HL-60 (cell line): Measurements from ENCODE around the gene OPN1SW.

Experiments used
- DNase-seq, 2 experiments: peaks; one replicate each; pipeline ENCODE4 v3.0.0-alpha.2; 2010 to 2020; ENCODE audit warnings: low read depth in 1 of 2, low spot score in 1 of 2
- H3K27ac ChIP-seq: fragments of 250-450 bp; sonication (Bioruptor Pico); replicated peaks from 2 replicates; pipeline ENCODE4 v1.5.1; 2020; ENCODE audit warnings: mild to moderate bottlenecking, moderate library complexity
- H3K27me3 ChIP-seq: fragments of 250-450 bp; sonication (Bioruptor Pico); 2 replicates; pipeline ENCODE4 v1.5.1; 2021; ENCODE audit warnings: mild to moderate bottlenecking, moderate library complexity; ENCODE audit not compliant: insufficient read depth, poor library complexity, severe bottlenecking
- H3K4me3 ChIP-seq: replicated peaks from 2 replicates; pipeline ENCODE4 v1.5.1; 2011; ENCODE audit warnings: mild to moderate bottlenecking, control low read depth, low read length; ENCODE audit not compliant: insufficient read depth
- CTCF ChIP-seq: IDR thresholded peaks from one replicate; pipeline ENCODE4 v1.5.1; 2011; ENCODE audit warnings: low read length, control low read depth, inconsistent platforms; ENCODE audit not compliant: insufficient read depth
- GABPA ChIP-seq: IDR thresholded peaks from 2 replicates; pipeline ENCODE4 v1.6.1; 2012; ENCODE audit warnings: low read depth
- POLR2AphosphoS5 ChIP-seq: IDR thresholded peaks from 2 replicates; pipeline ENCODE4 v1.6.1; 2012; ENCODE audit warnings: low read depth
- REST ChIP-seq: IDR thresholded peaks from 2 replicates; pipeline ENCODE4 v1.6.1; 2012; ENCODE audit warnings: low read depth; ENCODE audit not compliant: insufficient replicate concordance
- SPI1 ChIP-seq: IDR thresholded peaks from 2 replicates; pipeline ENCODE4 v1.6.1; 2012; ENCODE audit warnings: low read depth, mild to moderate bottlenecking, borderline replicate concordance

Gene OPN1SW

GRCh38 chr7:128747327-128748079, 28.1 kb downstream of the OPN1SW start:
- Histone ChIP-seq H3K27ac (no peak overlapping the region), H3K4me3 (no peak overlapping the region), H3K27me3 (no peaks in the 10 kb centered on the region)
- no peak for DNase-seq
- TF ChIP-seq GABPA (no peak), POLR2AphosphoS5 (no peak), SPI1 (no peak), CTCF (no peak), REST (no peak)

GRCh38 chr7:128745706-128746105, 29.9 kb downstream of the OPN1SW start:
- Histone ChIP-seq H3K27ac (no peak overlapping the region), H3K27me3 (no peaks in the 10 kb centered on the region), H3K4me3 (no peak overlapping the region)
- TF ChIP-seq SPI1 = no peak
- no peak for TF ChIP-seq REST
- no peak for TF ChIP-seq POLR2AphosphoS5
- TF ChIP-seq CTCF = no peak
- TF ChIP-seq GABPA = no peak
- DNase-seq = no peak

GRCh38 chr7:128744366-128744905, 31.2 kb downstream of the OPN1SW start:
- H3K27me3 ChIP-seq = no peaks in the 10 kb centered on the region
- no peak overlapping the region for H3K4me3 ChIP-seq
- TF ChIP-seq SPI1 (no peak), POLR2AphosphoS5 (no peak), REST (no peak), GABPA (no peak), CTCF (no peak)
- no peak overlapping the region for H3K27ac ChIP-seq
- no peak for DNase-seq
